ENCODE data around the gene TMEM91.

- TF ChIP-seq, protein P1, sequence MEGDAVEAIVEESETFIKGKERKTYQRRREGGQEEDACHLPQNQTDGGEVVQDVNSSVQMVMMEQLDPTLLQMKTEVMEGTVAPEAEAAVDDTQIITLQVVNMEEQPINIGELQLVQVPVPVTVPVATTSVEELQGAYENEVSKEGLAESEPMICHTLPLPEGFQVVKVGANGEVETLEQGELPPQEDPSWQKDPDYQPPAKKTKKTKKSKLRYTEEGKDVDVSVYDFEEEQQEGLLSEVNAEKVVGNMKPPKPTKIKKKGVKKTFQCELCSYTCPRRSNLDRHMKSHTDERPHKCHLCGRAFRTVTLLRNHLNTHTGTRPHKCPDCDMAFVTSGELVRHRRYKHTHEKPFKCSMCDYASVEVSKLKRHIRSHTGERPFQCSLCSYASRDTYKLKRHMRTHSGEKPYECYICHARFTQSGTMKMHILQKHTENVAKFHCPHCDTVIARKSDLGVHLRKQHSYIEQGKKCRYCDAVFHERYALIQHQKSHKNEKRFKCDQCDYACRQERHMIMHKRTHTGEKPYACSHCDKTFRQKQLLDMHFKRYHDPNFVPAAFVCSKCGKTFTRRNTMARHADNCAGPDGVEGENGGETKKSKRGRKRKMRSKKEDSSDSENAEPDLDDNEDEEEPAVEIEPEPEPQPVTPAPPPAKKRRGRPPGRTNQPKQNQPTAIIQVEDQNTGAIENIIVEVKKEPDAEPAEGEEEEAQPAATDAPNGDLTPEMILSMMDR (conservative IDR thresholded peaks at IDR 0.05; ENCODE audit: low read depth, low read length): no peak
- TF ChIP-seq USF2 (IDR thresholded peaks at IDR 0.05; ENCODE audit: low read depth, low read length) (no peak), POLR2A (IDR thresholded peaks at IDR 0.05; ENCODE audit: low read depth, low read length) (no peak), RAD21 (IDR thresholded peaks at IDR 0.05; ENCODE audit: low read length) (no peak), RCOR1 (IDR thresholded peaks at IDR 0.05; ENCODE audit: insufficient replicate concordance, low read length) (no peak), SMC3 (IDR thresholded peaks at IDR 0.05; ENCODE audit: low read depth, low read length) (no peak), BHLHE40 (IDR thresholded peaks at IDR 0.05; ENCODE audit: low read depth, low read length) (no peak), MXI1 (IDR thresholded peaks at IDR 0.05; ENCODE audit: borderline replicate concordance, low read depth, low read length) (no peak)
These were observed 46.1 kb downstream of the TMEM91 start for GRCh38 chr19:41422456-41422855.
